ENCODE data around the gene THRA. TPM values are rescaled to one million over a fixed set of nuclear protein-coding genes. Genes with fewer than 3 reads are reported as not detected.

The THRA gene
- total RNA-seq, 4 donors from 2014 or later, result 32.6 to 69.9 (median 48.9) TPM

- H3K36me3 ChIP-seq, result peaks cover 86% of the 10 kb centered on the region
- no peak overlapping the region for H3K27ac ChIP-seq
- H3K4me3 ChIP-seq, result no peak overlapping the region
- no peak for TF ChIP-seq CTCF (IDR thresholded peaks at IDR 0.05)
- TF ChIP-seq POLR2A (IDR thresholded peaks at IDR 0.05), result no peak
- TF ChIP-seq POLR2AphosphoS5 (IDR thresholded peaks at IDR 0.05), result no peak
- no peak for TF ChIP-seq EP300 (IDR thresholded peaks at IDR 0.05)
- 92% methylated on average over 11 of the region's 11 CpGs for WGBS
- DNase-seq (ENCODE audit: low spot score in 2 of 2), result no peak
- H3K4me1 ChIP-seq, result peaks cover 14% of the 10 kb centered on the region
- H3K27me3 ChIP-seq, result no peaks in the 10 kb centered on the region
- H3K9me3 ChIP-seq, result no peaks in the 10 kb centered on the region
Measured at GRCh38 chr17:40031706-40032105, 31.1 kb upstream of the THRA start.

GRCh38 chr17:40032322-40033320 lies 30.1 kb upstream of the THRA start:
- no peak for DNase-seq (ENCODE audit: low spot score in 2 of 2)
- Histone ChIP-seq H3K27me3 (no peaks in the 10 kb centered on the region), H3K36me3 (peaks cover 84% of the 10 kb centered on the region), H3K4me1 (peaks cover 9% of the 10 kb centered on the region), H3K9me3 (no peaks in the 10 kb centered on the region), H3K4me3 (no peak overlapping the region), H3K27ac (no peak overlapping the region)
- TF ChIP-seq POLR2AphosphoS5 (IDR thresholded peaks at IDR 0.05) (no peak), POLR2A (IDR thresholded peaks at IDR 0.05) (no peak), CTCF (IDR thresholded peaks at IDR 0.05) (no peak), EP300 (IDR thresholded peaks at IDR 0.05) (no peak)
- WGBS, result 69% methylated on average over 14 of the region's 23 CpGs

GRCh38 chr17:40033339-40033738 lies 29.4 kb upstream of the THRA start:
- Histone ChIP-seq H3K27ac (no peak overlapping the region), H3K4me3 (no peak overlapping the region), H3K36me3 (peaks cover 77% of the 10 kb centered on the region), H3K27me3 (no peaks in the 10 kb centered on the region), H3K9me3 (no peaks in the 10 kb centered on the region), H3K4me1 (peaks cover 9% of the 10 kb centered on the region)
- WGBS, result 80% methylated on average over 8 of the region's 8 CpGs
- no peak for TF ChIP-seq EP300 (IDR thresholded peaks at IDR 0.05)
- no peak for TF ChIP-seq POLR2AphosphoS5 (IDR thresholded peaks at IDR 0.05)
- no peak for TF ChIP-seq CTCF (IDR thresholded peaks at IDR 0.05)
- no peak for TF ChIP-seq POLR2A (IDR thresholded peaks at IDR 0.05)
- DNase-seq (ENCODE audit: low spot score in 2 of 2), result no peak

GRCh38 chr17:40034426-40035161 lies 28.2 kb upstream of the THRA start:
- Histone ChIP-seq H3K4me3 (no peak overlapping the region), H3K36me3 (peaks cover 65% of the 10 kb centered on the region), H3K4me1 (peaks cover 14% of the 10 kb centered on the region), H3K27ac (no peak overlapping the region), H3K9me3 (no peaks in the 10 kb centered on the region), H3K27me3 (no peaks in the 10 kb centered on the region)
- DNase-seq (ENCODE audit: low spot score in 2 of 2), result no peak
- TF ChIP-seq EP300 (IDR thresholded peaks at IDR 0.05) (no peak), CTCF (IDR thresholded peaks at IDR 0.05) (no peak), POLR2AphosphoS5 (IDR thresholded peaks at IDR 0.05) (no peak), POLR2A (IDR thresholded peaks at IDR 0.05) (no peak)
- 80% methylated on average over 8 of the region's 8 CpGs for WGBS

- WGBS, result 32% methylated on average over 4 of the region's 12 CpGs
- H3K9me3 ChIP-seq, result no peaks in the 10 kb centered on the region
- peaks cover 59% of the 10 kb centered on the region for H3K36me3 ChIP-seq
- H3K27ac ChIP-seq, result no peak overlapping the region
- TF ChIP-seq EP300 (IDR thresholded peaks at IDR 0.05) (no peak), CTCF (IDR thresholded peaks at IDR 0.05) (peak in 1 of 2 donors; percentile 37)
- peaks cover 14% of the 10 kb centered on the region for H3K4me1 ChIP-seq
- H3K4me3 ChIP-seq, result no peak overlapping the region
- no peaks in the 10 kb centered on the region for H3K27me3 ChIP-seq
- DNase-seq (ENCODE audit: low spot score in 2 of 2), result no peak
Measured at GRCh38 chr17:40035162-40035559, 27.6 kb upstream of the THRA start.

All from suprapubic skin (tissue), 4 donors.